ENCODE measurements around the gene HBE1. TPM values are rescaled to one million over a fixed set of nuclear protein-coding genes. Genes with fewer than 3 reads are reported as not detected.
"Not testable (repeated sequence)": the region's sequence is repeated elsewhere in the genome, so short reads cannot be mapped to it uniquely, and the experiment has no call there.

The HBE1 gene
- total and polyA plus RNA-seq, 2 experiments from 2014 or later: not detected

DNA sequence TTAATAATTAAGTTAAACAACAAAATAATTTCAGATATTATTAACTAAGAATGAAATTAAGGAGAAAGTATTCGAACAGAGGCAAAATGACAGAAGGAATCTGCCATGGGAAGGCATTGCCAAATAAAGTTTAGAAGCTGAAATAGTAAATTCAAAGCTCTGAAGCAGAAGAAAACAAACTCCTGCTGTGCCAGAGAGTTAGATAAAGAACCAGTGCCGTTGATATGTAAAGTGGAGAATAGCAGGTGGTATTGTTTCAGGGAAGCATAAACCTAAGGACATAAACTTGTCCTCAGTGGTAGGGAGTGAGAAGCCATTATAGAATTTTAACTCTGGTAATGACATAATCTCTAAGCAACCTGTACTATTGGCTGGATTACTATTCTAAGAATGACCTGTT, 12.4 kb downstream of the HBE1 start (continued):
- TF ChIP-seq, protein P1, sequence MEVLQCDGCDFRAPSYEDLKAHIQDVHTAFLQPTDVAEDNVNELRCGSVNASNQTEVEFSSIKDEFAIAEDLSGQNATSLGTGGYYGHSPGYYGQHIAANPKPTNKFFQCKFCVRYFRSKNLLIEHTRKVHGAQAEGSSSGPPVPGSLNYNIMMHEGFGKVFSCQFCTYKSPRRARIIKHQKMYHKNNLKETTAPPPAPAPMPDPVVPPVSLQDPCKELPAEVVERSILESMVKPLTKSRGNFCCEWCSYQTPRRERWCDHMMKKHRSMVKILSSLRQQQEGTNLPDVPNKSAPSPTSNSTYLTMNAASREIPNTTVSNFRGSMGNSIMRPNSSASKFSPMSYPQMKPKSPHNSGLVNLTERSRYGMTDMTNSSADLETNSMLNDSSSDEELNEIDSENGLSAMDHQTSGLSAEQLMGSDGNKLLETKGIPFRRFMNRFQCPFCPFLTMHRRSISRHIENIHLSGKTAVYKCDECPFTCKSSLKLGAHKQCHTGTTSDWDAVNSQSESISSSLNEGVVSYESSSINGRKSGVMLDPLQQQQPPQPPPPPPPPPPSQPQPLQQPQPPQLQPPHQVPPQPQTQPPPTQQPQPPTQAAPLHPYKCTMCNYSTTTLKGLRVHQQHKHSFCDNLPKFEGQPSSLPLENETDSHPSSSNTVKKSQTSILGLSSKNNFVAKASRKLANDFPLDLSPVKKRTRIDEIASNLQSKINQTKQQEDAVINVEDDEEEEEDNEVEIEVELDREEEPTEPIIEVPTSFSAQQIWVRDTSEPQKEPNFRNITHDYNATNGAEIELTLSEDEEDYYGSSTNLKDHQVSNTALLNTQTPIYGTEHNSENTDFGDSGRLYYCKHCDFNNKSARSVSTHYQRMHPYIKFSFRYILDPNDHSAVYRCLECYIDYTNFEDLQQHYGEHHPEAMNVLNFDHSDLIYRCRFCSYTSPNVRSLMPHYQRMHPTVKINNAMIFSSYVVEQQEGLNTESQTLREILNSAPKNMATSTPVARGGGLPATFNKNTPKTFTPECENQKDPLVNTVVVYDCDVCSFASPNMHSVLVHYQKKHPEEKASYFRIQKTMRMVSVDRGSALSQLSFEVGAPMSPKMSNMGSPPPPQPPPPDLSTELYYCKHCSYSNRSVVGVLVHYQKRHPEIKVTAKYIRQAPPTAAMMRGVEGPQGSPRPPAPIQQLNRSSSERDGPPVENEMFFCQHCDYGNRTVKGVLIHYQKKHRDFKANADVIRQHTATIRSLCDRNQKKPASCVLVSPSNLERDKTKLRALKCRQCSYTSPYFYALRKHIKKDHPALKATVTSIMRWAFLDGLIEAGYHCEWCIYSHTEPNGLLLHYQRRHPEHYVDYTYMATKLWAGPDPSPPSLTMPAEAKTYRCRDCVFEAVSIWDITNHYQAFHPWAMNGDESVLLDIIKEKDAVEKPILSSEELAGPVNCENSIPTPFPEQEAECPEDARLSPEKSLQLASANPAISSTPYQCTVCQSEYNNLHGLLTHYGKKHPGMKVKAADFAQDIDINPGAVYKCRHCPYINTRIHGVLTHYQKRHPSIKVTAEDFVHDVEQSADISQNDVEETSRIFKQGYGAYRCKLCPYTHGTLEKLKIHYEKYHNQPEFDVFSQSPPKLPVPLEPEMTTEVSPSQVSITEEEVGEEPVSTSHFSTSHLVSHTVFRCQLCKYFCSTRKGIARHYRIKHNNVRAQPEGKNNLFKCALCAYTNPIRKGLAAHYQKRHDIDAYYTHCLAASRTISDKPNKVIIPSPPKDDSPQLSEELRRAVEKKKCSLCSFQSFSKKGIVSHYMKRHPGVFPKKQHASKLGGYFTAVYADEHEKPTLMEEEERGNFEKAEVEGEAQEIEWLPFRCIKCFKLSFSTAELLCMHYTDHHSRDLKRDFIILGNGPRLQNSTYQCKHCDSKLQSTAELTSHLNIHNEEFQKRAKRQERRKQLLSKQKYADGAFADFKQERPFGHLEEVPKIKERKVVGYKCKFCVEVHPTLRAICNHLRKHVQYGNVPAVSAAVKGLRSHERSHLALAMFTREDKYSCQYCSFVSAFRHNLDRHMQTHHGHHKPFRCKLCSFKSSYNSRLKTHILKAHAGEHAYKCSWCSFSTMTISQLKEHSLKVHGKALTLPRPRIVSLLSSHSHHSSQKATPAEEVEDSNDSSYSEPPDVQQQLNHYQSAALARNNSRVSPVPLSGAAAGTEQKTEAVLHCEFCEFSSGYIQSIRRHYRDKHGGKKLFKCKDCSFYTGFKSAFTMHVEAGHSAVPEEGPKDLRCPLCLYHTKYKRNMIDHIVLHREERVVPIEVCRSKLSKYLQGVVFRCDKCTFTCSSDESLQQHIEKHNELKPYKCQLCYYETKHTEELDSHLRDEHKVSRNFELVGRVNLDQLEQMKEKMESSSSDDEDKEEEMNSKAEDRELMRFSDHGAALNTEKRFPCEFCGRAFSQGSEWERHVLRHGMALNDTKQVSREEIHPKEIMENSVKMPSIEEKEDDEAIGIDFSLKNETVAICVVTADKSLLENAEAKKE (CRISPR knock-in tag; IDR thresholded peaks at IDR 0.05): peak; percentile 18; the same call in 1 of the 2 replicates

DNA sequence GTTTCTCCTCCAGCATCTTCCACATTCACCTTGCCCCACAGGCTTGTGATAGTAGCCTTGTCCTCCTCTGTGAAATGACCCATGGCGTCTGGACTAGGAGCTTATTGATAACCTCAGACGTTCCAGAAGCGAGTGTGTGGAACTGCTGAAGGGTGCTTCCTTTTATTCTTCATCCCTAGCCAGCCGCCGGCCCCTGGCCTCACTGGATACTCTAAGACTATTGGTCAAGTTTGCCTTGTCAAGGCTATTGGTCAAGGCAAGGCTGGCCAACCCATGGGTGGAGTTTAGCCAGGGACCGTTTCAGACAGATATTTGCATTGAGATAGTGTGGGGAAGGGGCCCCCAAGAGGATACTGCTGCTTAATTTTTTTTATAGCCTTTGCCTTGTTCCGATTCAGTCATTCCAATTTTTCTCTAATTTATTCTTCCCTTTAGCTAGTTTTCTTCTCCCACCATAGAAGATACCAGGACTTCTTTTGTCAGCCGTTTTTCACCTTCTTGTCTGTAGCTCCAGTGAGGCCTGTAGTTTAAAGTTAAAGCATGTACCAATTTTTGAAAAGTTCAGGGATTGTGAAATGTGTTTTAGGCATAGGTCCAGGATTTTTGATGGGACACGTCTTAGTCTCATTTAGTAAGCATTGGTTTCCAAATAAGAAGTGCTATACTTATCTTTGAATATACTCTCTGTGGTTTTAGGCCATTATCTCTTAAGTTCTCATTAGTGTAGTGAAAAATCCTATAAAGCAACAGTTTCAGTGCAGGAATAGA, 14.9 kb downstream of the HBE1 start, which contains the start of gene HBG2:
Gene HBG2 (minus strand): TSS at position 136 of the 768 bp plus-strand sequence. CDS start 53 bp downstream, at position 83.
- H3K27ac Mint-ChIP-seq; H3K79me2 ChIP-seq (replicated peaks; ENCODE audit: insufficient read depth); DNase-seq (ENCODE audit: low spot score); ATAC-seq; H3K9me3 Mint-ChIP-seq; H3K4me3 Mint-ChIP-seq; H3K4me3 ChIP-seq; H4K20me1 ChIP-seq (replicated peaks; ENCODE audit: insufficient read depth); H2AFZ ChIP-seq; H3K4me2 ChIP-seq; H3F3A ChIP-seq (replicated peaks; ENCODE audit: low read depth); H3K36me3 ChIP-seq (ENCODE audit: insufficient read depth); H3K9me2 ChIP-seq (ENCODE audit: insufficient read depth); H3K27ac ChIP-seq (ENCODE audit: low read depth): not testable (repeated sequence)
- Mint-ChIP-seq H3K36me3 (ENCODE audit: low read depth) (peaks cover 14% of the 10 kb centered on the region; the same call in 2 of the 3 replicates), H3K4me1 (peaks cover 28% of the 10 kb centered on the region), H3K27me3 (ENCODE audit: insufficient read depth, low read depth, poor library complexity) (peaks cover 16% of the 10 kb centered on the region)
- H3K4me1 ChIP-seq (ENCODE audit: insufficient read depth): peaks cover 11% of the 10 kb centered on the region; the same call in 1 of the 2 replicates
- H3K27me3 ChIP-seq (ENCODE audit: insufficient read depth): peaks cover 14% of the 10 kb centered on the region; the same call in 1 of the 2 replicates

DNA sequence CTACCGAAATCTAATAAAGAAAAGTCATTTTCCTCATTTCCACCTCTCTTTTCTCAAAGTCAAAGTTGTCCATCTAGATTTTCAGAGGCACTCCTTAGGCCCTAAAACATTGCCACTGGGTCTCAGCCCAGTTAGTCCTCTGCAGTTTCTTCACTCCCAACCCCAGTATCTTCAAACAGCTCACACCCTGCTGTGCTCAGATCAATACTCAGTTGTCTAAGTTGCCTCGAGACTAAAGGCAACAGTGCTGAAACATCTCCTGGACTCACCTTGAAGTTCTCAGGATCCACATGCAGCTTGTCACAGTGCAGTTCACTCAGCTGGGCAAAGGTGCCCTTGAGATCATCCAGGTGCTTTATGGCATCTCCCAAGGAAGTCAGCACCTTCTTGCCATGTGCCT, 15.7 kb downstream of the HBE1 start:
- H3K9me2 ChIP-seq (ENCODE audit: insufficient read depth); H4K20me1 ChIP-seq (replicated peaks; ENCODE audit: insufficient read depth); H3K4me3 Mint-ChIP-seq; H3K36me3 Mint-ChIP-seq (ENCODE audit: low read depth); H3K27ac Mint-ChIP-seq; H3K27ac ChIP-seq (ENCODE audit: low read depth); H3K4me2 ChIP-seq; H3K36me3 ChIP-seq (ENCODE audit: insufficient read depth); H3F3A ChIP-seq (replicated peaks; ENCODE audit: low read depth); DNase-seq (ENCODE audit: low spot score); H3K9me3 Mint-ChIP-seq; H2AFZ ChIP-seq; H3K4me3 ChIP-seq; H3K79me2 ChIP-seq (replicated peaks; ENCODE audit: insufficient read depth); ATAC-seq: not testable (repeated sequence)
- H3K4me1 Mint-ChIP-seq: peaks cover 22% of the 10 kb centered on the region
- Histone ChIP-seq H3K27me3 (ENCODE audit: insufficient read depth) (peaks cover 14% of the 10 kb centered on the region; the same call in 1 of the 2 replicates), H3K4me1 (ENCODE audit: insufficient read depth) (peaks cover 11% of the 10 kb centered on the region; the same call in 1 of the 2 replicates)
- peaks cover 14% of the 10 kb centered on the region for H3K27me3 Mint-ChIP-seq (ENCODE audit: insufficient read depth, low read depth, poor library complexity)

DNA sequence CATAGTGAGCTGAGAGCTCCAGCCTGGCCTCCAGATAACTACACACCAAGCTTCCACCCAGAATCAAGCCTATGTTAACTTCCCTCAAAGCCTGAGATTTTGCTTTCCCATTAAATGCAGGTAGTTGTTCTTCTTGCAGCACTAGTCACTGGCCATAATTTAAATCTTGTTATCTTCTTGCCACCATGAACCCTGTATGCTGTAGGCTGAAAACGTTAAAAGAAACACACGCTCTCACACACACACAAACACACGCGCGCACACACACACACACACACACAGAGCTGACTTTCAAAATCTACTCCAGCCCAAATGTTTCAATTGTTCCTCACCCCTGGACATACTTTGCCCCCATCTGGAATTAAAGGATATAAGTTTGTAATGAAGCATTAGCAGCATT, 16.3 kb downstream of the HBE1 start:
- H3K27me3 Mint-ChIP-seq (ENCODE audit: insufficient read depth, low read depth, poor library complexity); H3K9me2 ChIP-seq (ENCODE audit: insufficient read depth); DNase-seq (ENCODE audit: low spot score); H3K27ac ChIP-seq (ENCODE audit: low read depth); H3K27ac Mint-ChIP-seq; H3K9me3 Mint-ChIP-seq; H3K4me1 ChIP-seq (ENCODE audit: insufficient read depth); H3K36me3 ChIP-seq (ENCODE audit: insufficient read depth); H4K20me1 ChIP-seq (replicated peaks; ENCODE audit: insufficient read depth); H3K4me3 ChIP-seq; ATAC-seq; H3K4me2 ChIP-seq; H3K79me2 ChIP-seq (replicated peaks; ENCODE audit: insufficient read depth); H3F3A ChIP-seq (replicated peaks; ENCODE audit: low read depth); H3K36me3 Mint-ChIP-seq (ENCODE audit: low read depth); H2AFZ ChIP-seq; H3K4me3 Mint-ChIP-seq: not testable (repeated sequence)
- peaks cover 16% of the 10 kb centered on the region for H3K4me1 Mint-ChIP-seq
- peaks cover 14% of the 10 kb centered on the region; the same call in 1 of the 2 replicates for H3K27me3 ChIP-seq (ENCODE audit: insufficient read depth)
